HepG2 (cell line): ENCODE results near the gene VWA7. TPM values are rescaled to one million over a fixed set of nuclear protein-coding genes. Genes with fewer than 3 reads are reported as not detected.

Experiments
- BRCA1 ChIP-seq: sonication (generic); formaldehyde crosslinking; IDR thresholded peaks from 2 replicates; pipeline ENCODE4 v1.4.0; 2020; ENCODE audit warnings: missing genetic modification reagents
- CREB1 ChIP-seq, 2 experiments: fragments of 450-650 bp in 1 of 2; IDR thresholded peaks; 2 replicates each; pipeline ENCODE4 v1.6.1; 2016 to 2017; ENCODE audit warnings: control low read depth in 1 of 2, mild to moderate bottlenecking in 1 of 2, missing compliant biosample characterization in 1 of 2, missing genetic modification characterization in 1 of 2
- ETV5 ChIP-seq: IDR thresholded peaks from 2 replicates; pipeline ENCODE4 v1.6.1; 2018; ENCODE audit warnings: missing biosample characterization, missing genetic modification reagents, inconsistent platforms, borderline replicate concordance
- IRX3 ChIP-seq: sonication (generic); formaldehyde crosslinking; IDR thresholded peaks from 2 replicates; pipeline ENCODE4 v1.8.1; 2023; ENCODE audit warnings: mild to moderate bottlenecking, low read depth, missing genetic modification reagents, borderline replicate concordance
- KAT8 ChIP-seq: IDR thresholded peaks from 2 replicates; pipeline ENCODE4 v1.6.1; 2016; ENCODE audit warnings: missing genetic modification reagents, missing compliant biosample characterization
- NPAS2 ChIP-seq: sonication (generic); formaldehyde crosslinking; IDR thresholded peaks from 2 replicates; pipeline ENCODE4 v1.8.0; 2022; ENCODE audit warnings: mild to moderate bottlenecking, missing genetic modification reagents, borderline replicate concordance
- POLR2A ChIP-seq, 2 experiments: IDR thresholded peaks; 2 replicates each; pipeline ENCODE4 v1.6.1; 2011; ENCODE audit warnings: low read depth in 2 of 2, low read length in 2 of 2, mild to moderate bottlenecking in 1 of 2, moderate library complexity in 1 of 2; ENCODE audit not compliant: insufficient read depth in 1 of 2
- RBFOX2 ChIP-seq: fragments of 200-400 bp; formaldehyde crosslinking; IDR thresholded peaks from 2 replicates; pipeline ENCODE4 v1.6.1; 2017; ENCODE audit warnings: low read depth, mild to moderate bottlenecking, low read length
- SETDB1 ChIP-seq: sonication (generic); formaldehyde crosslinking; IDR thresholded peaks from 2 replicates; pipeline ENCODE4 v1.5.1; 2020; ENCODE audit warnings: missing genetic modification reagents, mild to moderate bottlenecking, borderline replicate concordance
- TBL1XR1 ChIP-seq: fragments of 150-350 bp; IDR thresholded peaks from 2 replicates; pipeline ENCODE4 v1.6.1; 2014; ENCODE audit warnings: borderline replicate concordance, low read length; ENCODE audit not compliant: partially characterized antibody
- TEF ChIP-seq: sonication (generic); formaldehyde crosslinking; IDR thresholded peaks from 2 replicates; pipeline ENCODE4 v1.5.0; 2020; ENCODE audit warnings: missing genetic modification reagents
- TFDP2 ChIP-seq: sonication (generic); formaldehyde crosslinking; IDR thresholded peaks from 2 replicates; pipeline ENCODE4 v1.4.0; 2020; ENCODE audit warnings: missing genetic modification reagents
- ZBTB10 ChIP-seq: sonication (generic); formaldehyde crosslinking; IDR thresholded peaks from 2 replicates; pipeline ENCODE4 v1.4.0; 2020; ENCODE audit warnings: missing genetic modification reagents, borderline replicate concordance
- ZFP82 ChIP-seq: sonication (generic); formaldehyde crosslinking; IDR thresholded peaks from 2 replicates; pipeline ENCODE4 v1.5.1; 2020; ENCODE audit warnings: mild to moderate bottlenecking, missing genetic modification reagents, borderline replicate concordance
- ZFP90 ChIP-seq: sonication (generic); formaldehyde crosslinking; IDR thresholded peaks from 2 replicates; pipeline ENCODE4 v1.8.0; 2022; ENCODE audit warnings: missing genetic modification reagents, mild to moderate bottlenecking, inconsistent platforms, borderline replicate concordance
- ZFY ChIP-seq: sonication (generic); formaldehyde crosslinking; IDR thresholded peaks from 2 replicates; pipeline ENCODE4 v1.4.0; 2020; ENCODE audit warnings: missing genetic modification reagents
- ZNF230 ChIP-seq: sonication (generic); formaldehyde crosslinking; IDR thresholded peaks from 2 replicates; pipeline ENCODE4 v1.4.0; 2020; ENCODE audit warnings: mild to moderate bottlenecking, missing genetic modification reagents
- ZNF362 ChIP-seq: sonication (generic); formaldehyde crosslinking; IDR thresholded peaks from 2 replicates; pipeline ENCODE4 v1.4.0; 2020; ENCODE audit warnings: missing genetic modification reagents, mild to moderate bottlenecking, borderline replicate concordance
- ZNF496 ChIP-seq: sonication (generic); formaldehyde crosslinking; IDR thresholded peaks from 2 replicates; pipeline ENCODE4 v1.8.1; 2023; ENCODE audit warnings: mild to moderate bottlenecking, moderate library complexity, missing genetic modification reagents; ENCODE audit not compliant: insufficient replicate concordance
- ZNF557 ChIP-seq: sonication (generic); formaldehyde crosslinking; IDR thresholded peaks from 2 replicates; pipeline ENCODE4 v1.4.0; 2020; ENCODE audit warnings: missing genetic modification reagents
- ZNF564 ChIP-seq: sonication (generic); formaldehyde crosslinking; IDR thresholded peaks from 2 replicates; pipeline ENCODE4 v1.8.1; 2023; ENCODE audit warnings: mild to moderate bottlenecking, missing genetic modification reagents
- ZNF713 ChIP-seq: sonication (generic); formaldehyde crosslinking; IDR thresholded peaks from 2 replicates; pipeline ENCODE4 v1.4.0; 2020; ENCODE audit warnings: mild to moderate bottlenecking, missing genetic modification reagents
- ZNF776 ChIP-seq: sonication (generic); formaldehyde crosslinking; IDR thresholded peaks from 2 replicates; pipeline ENCODE4 v1.4.0; 2020; ENCODE audit warnings: mild to moderate bottlenecking, missing genetic modification reagents
- ZSCAN30 ChIP-seq: sonication (generic); formaldehyde crosslinking; IDR thresholded peaks from 2 replicates; pipeline ENCODE4 v1.5.0; 2020; ENCODE audit warnings: mild to moderate bottlenecking, missing genetic modification reagents
- ZZZ3 ChIP-seq: sonication (generic); formaldehyde crosslinking; IDR thresholded peaks from 2 replicates; pipeline ENCODE4 v1.4.0; 2020; ENCODE audit warnings: missing genetic modification reagents, mild to moderate bottlenecking, borderline replicate concordance
- polyA plus RNA-seq, 8 experiments: library from polyadenylated mRNA; depleted of rRNA in 3 of 8; stranded (reverse) in 7 of 8; unstranded in 1 of 8; fragments of >200 nt; fragmentation: Illumina TruSeq in 4 of 8; extraction: Trizol in 4 of 8; gene quantifications; 2 replicates each; pipeline versions ENCODE4 v1.2.1 to v1.2.3, GENCODE V29; 2011 to 2016; ENCODE audit warnings: low read depth in 4 of 8, missing spikeins in 1 of 8, mixed read lengths in 1 of 8; ENCODE audit not compliant: insufficient read depth in 1 of 8
- total RNA-seq, 5 experiments: library from RNA; depleted of rRNA; stranded (reverse); fragments of >200 nt; fragmentation: Illumina TruSeq; extraction: Trizol; gene quantifications; 2 replicates each; pipeline ENCODE4 v1.2.3, GENCODE V29; 2016; ENCODE audit warnings: low read depth in 1 of 5

Gene VWA7
- total and polyA plus RNA-seq, 2 of the 13 experiments (the other 11 are each of a cell fraction or from before 2014, with no cell fraction given), result 0.86 to 3.3 TPM

GRCh38 chr6:31729979-31730630 is 47.0 kb downstream of the VWA7 start (continued):
- TF ChIP-seq ZBTB10 (CRISPR knock-in tag) (peak; percentile 73), NPAS2 (no peak), ZNF230 (CRISPR knock-in tag) (0 out of 2 replicates have a peak, but pooled peaks have one; percentile 50), ZNF776 (CRISPR knock-in tag) (peak; percentile 61), SETDB1 (0 out of 2 replicates have a peak, but pooled peaks have one; percentile 42), ZNF713 (CRISPR knock-in tag) (no peak; the same call in 1 of the 2 replicates), ZNF557 (no peak), ZFP82 (CRISPR knock-in tag) (peak; percentile 91; the same call in 1 of the 2 replicates), KAT8 (peak; percentile 37; the same call in 1 of the 2 replicates), CREB1 (IDR thresholded peaks at IDR 0.05) (no peak), CREB1 (CRISPR knock-in tag; IDR thresholded peaks at IDR 0.05) (no peak), ETV5 (CRISPR knock-in tag) (no peak), TFDP2 (CRISPR knock-in tag) (no peak), ZNF564 (CRISPR knock-in tag) (peak; percentile 92), TEF (CRISPR knock-in tag) (no peak), ZZZ3 (CRISPR knock-in tag) (no peak), POLR2A (IDR thresholded peaks at IDR 0.05; ENCODE audit: insufficient read depth in 1 of 2, low read depth in 2 of 2, low read length in 2 of 2) (no peak; a peak in 1 of 4 replicates), RBFOX2 (peak; percentile 99), ZSCAN30 (CRISPR knock-in tag) (no peak), IRX3 (CRISPR knock-in tag) (peak; percentile 54; the same call in 1 of the 2 replicates), ZFP90 (no peak), ZNF362 (no peak), TBL1XR1 (no peak), ZNF496 (CRISPR knock-in tag) (no peak), ZFY (no peak), BRCA1 (CRISPR knock-in tag) (peak; percentile 22; the same call in 1 of the 2 replicates)
